HG03139 (cell line): ENCODE measurements around the gene TRPV5.
"Not testable (repeated sequence)": the region's sequence is repeated elsewhere in the genome, so short reads cannot be mapped to it uniquely, and the experiment has no call there.

ENCODE experiments used
- ATAC-seq: cut with Tn5 transposase; IDR thresholded peaks from one replicate; pipeline ENCODE4 v1.9.1; 2021; ENCODE audit not compliant: unreplicated experiment

TRPV5 gene

DNA sequence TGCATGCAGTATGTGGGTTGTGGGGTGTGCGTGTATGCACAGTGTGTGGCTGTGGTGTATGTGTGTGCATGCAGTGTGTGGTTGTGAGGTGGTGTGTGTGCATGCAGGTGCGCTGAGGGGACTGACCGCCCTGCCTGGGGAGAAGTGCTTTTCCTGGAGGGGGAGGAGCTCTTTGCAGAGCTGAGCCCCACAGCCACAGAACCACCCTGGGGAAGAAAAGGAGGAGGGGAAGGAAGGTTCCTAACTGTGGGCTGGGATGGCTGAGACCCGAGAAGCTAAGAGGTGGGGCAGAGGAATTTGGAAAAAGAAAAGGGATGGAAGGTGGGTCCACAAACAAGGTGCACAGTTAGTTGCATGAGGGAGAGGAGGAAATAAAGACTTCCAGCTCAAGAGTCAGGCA lies at the start of gene TRPV5:
TRPV5 (minus strand) TSS at position 123 of the 400 bp plus-strand sequence. CDS start 287 bp downstream, outside the sequence.
- no peak for ATAC-seq

GRCh38 chr7:142978402-142978801 lies 44.9 kb upstream of the TRPV5 start:
- not testable (repeated sequence) for ATAC-seq

DNA sequence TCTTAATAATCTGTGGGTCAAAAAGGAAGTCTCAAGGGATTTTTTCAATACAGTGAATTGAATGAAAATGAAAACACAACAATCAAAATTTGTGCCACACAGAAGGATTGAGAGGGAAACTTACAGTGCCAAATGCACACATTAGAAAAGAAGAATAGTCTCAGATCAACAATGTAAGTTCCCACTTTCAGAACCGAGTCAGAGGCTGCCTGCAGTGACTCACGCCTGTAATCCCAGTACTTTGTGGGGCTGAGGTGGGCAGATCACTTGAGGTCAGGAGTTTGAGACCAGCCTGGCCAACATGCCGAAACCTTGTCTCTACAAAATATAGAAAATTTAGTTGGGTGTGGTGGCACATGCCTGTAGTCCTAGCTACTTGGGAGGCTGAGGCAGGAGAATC lies 41.1 kb upstream of the TRPV5 start:
- no peak for ATAC-seq

- ATAC-seq: no peak
These were observed 35.6 kb upstream of the TRPV5 start for GRCh38 chr7:142969183-142969582.

DNA sequence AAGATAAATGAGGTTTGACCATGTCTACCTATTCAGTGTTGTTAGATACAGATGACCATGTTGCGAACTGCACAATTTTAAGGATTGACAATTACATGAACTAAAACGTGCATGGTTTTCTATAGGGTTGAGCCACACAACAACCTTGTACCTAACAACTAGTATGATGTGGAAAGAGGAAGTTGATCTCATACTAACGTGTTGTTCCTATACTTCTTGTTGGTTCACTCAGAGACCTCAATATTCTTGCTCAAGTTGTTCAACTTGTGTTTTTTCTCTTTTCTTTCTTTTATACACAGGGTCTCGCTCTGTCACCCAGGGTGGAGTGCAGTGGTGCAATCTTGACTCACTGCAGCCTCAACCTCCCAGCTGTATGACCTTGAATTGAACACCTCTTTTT lies 34.7 kb upstream of the TRPV5 start:
- ATAC-seq: no peak

GRCh38 chr7:142964502-142965246 lies 31.1 kb upstream of the TRPV5 start:
- ATAC-seq: no peak

- ATAC-seq: no peak
These were observed 30.4 kb upstream of the TRPV5 start for GRCh38 chr7:142963993-142964392.

- no peak for ATAC-seq
These were observed 29.4 kb upstream of the TRPV5 start for GRCh38 chr7:142962991-142963390.

DNA sequence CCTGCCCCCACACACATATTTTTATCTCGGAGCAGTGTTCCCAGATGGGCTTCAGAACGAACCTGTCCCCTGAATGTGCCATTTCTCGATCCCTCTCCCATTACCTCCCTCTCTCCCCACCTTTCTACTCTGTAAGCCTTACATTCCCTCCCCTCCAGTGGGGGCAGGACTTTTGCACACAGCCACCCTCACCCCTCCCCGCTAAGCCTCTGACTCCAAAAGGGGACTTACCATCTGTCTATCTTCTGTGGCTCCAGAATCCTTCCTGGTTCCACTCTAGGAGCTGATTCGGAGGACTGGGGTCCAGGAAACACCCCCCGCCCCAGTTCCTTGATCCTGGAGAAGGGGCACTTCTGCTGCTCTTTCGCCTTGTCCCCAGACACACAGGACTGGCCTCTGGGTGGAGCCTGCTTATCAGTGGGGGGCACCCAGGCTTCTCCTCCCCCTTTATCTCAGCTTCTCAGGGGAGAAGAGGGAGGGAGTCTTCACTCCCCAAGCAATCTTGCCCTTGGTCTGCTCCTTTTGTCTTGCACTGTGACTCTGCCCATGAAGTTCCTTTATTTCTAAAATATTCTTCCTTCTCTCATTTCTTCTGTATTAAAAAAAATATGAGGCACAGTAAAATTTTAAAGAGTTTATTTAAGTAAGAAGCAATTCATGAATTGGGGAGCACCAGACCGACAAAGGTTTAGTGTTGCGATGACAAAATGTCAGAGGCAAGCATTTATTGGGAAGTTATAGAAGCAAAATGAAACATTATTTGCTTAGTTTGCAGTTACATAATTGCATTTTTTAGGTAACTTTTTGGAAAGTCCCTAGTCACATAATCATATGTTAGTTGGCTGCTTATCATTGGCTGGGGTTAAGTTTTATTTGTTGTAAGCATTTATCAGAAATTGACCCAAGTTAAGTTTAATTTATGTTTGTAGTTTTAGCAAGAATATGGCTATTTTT lies 28.7 kb upstream of the TRPV5 start, which contains the start of gene KEL:
KEL (minus strand) TSS at position 391 of the 954 bp plus-strand sequence; CDS start at position 234, 157 bp downstream.
- no peak for ATAC-seq

GRCh38 chr7:142961595-142961972 lies 28.0 kb upstream of the TRPV5 start:
- ATAC-seq: no peak

DNA sequence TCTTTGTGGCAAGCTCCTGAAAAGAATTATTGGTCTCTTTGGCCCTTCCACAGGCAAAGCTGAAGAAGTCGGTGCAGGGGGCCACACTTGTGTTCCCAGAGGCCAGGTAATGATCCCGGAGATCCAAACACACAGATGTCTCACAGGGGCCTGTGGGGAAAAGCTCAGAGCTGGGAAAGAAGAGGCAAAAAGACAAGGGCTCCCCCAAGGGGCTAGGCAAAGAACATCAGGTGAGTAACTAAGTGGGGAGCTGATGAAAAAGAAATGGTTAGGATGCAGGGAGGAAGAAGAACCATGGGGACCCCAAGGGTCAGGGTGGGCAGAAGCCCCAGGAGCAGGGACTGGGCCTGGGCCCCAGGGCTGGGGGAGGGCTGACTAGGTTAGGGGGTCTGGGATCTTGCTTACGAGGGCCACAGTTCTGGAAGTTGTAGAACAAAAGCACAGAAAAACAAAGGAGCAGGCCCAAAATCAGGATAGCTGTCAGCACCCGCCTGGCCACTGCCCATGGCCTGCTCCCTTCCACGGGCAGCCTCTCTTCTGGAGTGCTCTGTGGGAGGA lies 27.5 kb upstream of the TRPV5 start:
- ATAC-seq: no peak

DNA sequence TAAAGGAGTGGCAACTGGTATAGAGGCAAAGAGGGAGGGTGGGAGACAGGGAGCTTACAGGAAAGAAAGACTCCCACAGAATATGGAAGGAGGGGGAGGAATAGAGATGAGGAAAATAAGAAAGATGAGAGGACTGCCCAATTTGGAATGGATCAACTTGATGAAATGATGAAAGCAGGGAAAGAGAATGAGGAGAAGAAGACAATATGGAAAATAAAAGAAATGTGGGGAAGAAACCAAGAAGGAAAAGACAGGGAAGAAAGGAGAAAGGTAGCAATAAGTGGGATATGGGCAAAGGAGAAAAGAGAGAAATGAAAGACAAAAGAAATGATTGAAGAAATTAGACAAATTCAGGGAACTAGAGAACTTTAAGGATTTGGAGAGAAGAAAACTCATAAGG lies 25.7 kb upstream of the TRPV5 start:
- no peak for ATAC-seq

DNA sequence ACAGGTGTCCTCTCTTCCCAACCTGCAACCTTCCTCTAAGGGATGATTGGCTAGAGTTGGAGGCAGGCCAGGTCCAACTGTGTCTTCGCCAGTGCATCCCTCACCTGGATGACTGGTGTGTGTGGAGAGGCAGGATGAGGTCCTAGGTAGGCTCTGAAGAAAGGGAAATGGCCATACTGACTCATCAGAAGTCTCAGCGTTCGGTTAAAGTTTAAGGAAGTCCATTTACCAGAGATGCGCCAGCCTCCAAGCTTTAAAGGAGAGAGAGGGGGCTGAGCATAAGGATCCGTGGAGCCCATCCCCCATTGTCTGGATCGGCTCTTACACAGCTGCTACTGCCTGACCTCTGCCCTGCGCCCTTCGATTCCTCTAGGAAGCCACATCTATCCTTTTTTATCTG lies 24.2 kb upstream of the TRPV5 start:
- ATAC-seq: no peak

GRCh38 chr7:142956951-142957623 lies 23.5 kb upstream of the TRPV5 start:
- ATAC-seq: no peak

DNA sequence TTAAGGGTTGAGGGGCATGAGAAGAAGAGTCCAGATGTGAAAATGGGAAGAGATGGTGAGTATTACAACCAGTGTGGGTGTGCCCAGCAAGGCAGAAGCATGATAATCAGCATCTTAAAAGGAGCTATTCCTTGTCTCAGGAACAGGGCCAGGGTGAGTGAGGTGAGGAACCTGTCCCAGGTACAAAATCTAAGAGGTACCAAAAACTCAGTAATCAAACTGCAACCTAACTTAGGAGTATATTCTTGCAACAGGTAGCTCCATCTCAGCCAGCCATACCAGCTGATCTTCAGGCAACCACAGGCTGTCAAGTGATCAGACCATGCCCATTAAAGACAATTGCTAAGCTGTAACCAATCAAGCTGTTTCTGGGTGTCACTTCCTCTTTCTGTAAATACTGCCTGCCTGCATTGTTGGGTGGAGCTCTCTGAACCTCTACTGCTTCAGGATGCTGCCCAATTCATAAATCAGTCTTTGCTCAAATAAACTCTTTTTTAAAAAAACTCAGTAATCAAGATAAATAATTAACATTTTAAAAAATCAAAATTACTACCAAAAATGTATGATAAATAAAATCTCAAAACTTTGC lies 21.2 kb upstream of the TRPV5 start:
- ATAC-seq: no peak

GRCh38 chr7:142950235-142950634 lies 16.7 kb upstream of the TRPV5 start:
- no peak for ATAC-seq

GRCh38 chr7:142948603-142949002 lies 15.1 kb upstream of the TRPV5 start:
- no peak for ATAC-seq

GRCh38 chr7:142945001-142945400 lies 11.5 kb upstream of the TRPV5 start:
- no peak for ATAC-seq

GRCh38 chr7:142943706-142944268 lies 10.2 kb upstream of the TRPV5 start:
- no peak for ATAC-seq

GRCh38 chr7:142942746-142943145 lies 9.2 kb upstream of the TRPV5 start:
- no peak for ATAC-seq
